ENCODE results near the gene HCFC2. TPM values are rescaled to one million over a fixed set of nuclear protein-coding genes. Genes with fewer than 3 reads are reported as not detected.

Gene HCFC2
- total RNA-seq, 1 donor from 2014 or later = 10.3 TPM

DNA sequence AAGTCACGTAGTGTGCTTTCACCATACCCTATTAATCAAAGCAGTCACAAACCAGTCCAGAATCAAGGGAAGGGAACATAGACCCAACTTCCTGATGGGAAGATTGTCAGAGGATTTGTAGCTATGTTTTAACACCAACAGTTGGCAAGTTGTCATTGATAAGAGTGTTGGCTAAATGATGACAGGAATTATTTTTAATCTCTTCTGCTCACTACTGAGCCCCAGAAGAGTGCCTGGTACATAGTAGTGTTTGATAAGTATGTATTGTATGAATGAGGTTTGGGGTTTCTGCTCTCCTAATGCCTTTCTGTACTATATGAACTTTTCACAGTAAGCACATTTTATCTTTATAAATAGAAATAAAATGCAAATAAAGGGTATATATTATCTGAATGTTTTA lies 14.7 kb downstream of the HCFC2 start:
- no peaks in the 10 kb centered on the region for H3K27me3 ChIP-seq (ENCODE audit: insufficient read depth, low read length)
- FAIRE-seq = no peak
- no peak overlapping the region for H2AFZ ChIP-seq (ENCODE audit: low read depth, low read length)
- no peak overlapping the region for H3K27ac Mint-ChIP-seq (ENCODE audit: unreplicated experiment)
- H3K4me1 ChIP-seq (ENCODE audit: insufficient read depth, low read length) = no peaks in the 10 kb centered on the region
- TF ChIP-seq, protein P1, sequence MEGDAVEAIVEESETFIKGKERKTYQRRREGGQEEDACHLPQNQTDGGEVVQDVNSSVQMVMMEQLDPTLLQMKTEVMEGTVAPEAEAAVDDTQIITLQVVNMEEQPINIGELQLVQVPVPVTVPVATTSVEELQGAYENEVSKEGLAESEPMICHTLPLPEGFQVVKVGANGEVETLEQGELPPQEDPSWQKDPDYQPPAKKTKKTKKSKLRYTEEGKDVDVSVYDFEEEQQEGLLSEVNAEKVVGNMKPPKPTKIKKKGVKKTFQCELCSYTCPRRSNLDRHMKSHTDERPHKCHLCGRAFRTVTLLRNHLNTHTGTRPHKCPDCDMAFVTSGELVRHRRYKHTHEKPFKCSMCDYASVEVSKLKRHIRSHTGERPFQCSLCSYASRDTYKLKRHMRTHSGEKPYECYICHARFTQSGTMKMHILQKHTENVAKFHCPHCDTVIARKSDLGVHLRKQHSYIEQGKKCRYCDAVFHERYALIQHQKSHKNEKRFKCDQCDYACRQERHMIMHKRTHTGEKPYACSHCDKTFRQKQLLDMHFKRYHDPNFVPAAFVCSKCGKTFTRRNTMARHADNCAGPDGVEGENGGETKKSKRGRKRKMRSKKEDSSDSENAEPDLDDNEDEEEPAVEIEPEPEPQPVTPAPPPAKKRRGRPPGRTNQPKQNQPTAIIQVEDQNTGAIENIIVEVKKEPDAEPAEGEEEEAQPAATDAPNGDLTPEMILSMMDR (IDR thresholded peaks at IDR 0.05; ENCODE audit: insufficient read depth, low read depth, low read length) = no peak
- no peak for TF ChIP-seq EZH2 (IDR thresholded peaks at IDR 0.05; ENCODE audit: insufficient read depth, low read length)
- H3K9me3 Mint-ChIP-seq (ENCODE audit: unreplicated experiment) = no peaks in the 10 kb centered on the region
- peaks cover 24% of the 10 kb centered on the region for H3K36me3 ChIP-seq (ENCODE audit: insufficient read depth, low read length)
- H3K9me3 ChIP-seq (ENCODE audit: insufficient read depth, low read depth, low read length) = no peaks in the 10 kb centered on the region
- H3K27ac ChIP-seq (ENCODE audit: low read depth, low read length) = no peak overlapping the region
- peaks cover 22% of the 10 kb centered on the region for H3K79me2 ChIP-seq (ENCODE audit: insufficient read depth, low read length)
- H3K4me1 Mint-ChIP-seq (ENCODE audit: low read depth, unreplicated experiment) = no peaks in the 10 kb centered on the region
- peaks cover 10% of the 10 kb centered on the region for H3K36me3 Mint-ChIP-seq (ENCODE audit: low read depth, unreplicated experiment)
- H4K20me1 ChIP-seq (ENCODE audit: insufficient read depth, low read length) = peaks cover 9% of the 10 kb centered on the region
- H3K4me3 Mint-ChIP-seq (ENCODE audit: unreplicated experiment) = no peak overlapping the region
- no peak overlapping the region for H3K4me3 ChIP-seq (ENCODE audit: insufficient read depth, low read depth, low read length)
- H3K27me3 Mint-ChIP-seq (ENCODE audit: low read depth, unreplicated experiment) = no peaks in the 10 kb centered on the region
- no peak for DNase-seq (ENCODE audit: low read depth)
- H3K9ac ChIP-seq (ENCODE audit: low read length) = no peak overlapping the region
- H3K4me2 ChIP-seq (ENCODE audit: low read length) = no peak overlapping the region

DNA sequence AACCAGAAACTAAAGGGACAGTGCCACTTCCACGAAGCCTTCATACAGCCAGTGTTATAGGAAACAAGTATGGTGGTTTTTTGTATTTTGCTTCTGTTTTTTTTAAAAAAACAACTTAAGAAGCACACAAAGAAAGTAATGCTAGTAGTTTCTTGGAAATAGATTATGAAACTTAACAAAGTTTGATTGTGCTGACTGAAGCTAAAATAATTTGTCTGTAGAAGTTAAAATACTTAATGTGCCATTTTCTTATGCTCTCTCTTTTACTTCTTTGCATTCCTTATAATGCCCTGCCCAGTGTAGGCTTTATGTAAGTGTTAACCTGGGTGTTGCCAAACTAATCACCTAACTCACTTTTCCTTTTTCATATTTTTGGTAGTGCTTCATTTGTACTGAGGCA lies 16.4 kb downstream of the HCFC2 start:
- Histone ChIP-seq H3K27me3 (ENCODE audit: insufficient read depth, low read length) (no peaks in the 10 kb centered on the region), H4K20me1 (ENCODE audit: insufficient read depth, low read length) (peaks cover 9% of the 10 kb centered on the region), H3K4me3 (ENCODE audit: insufficient read depth, low read depth, low read length) (no peak overlapping the region), H3K4me2 (ENCODE audit: low read length) (no peak overlapping the region), H2AFZ (ENCODE audit: low read depth, low read length) (no peak overlapping the region), H3K9me3 (ENCODE audit: insufficient read depth, low read depth, low read length) (no peaks in the 10 kb centered on the region), H3K36me3 (ENCODE audit: insufficient read depth, low read length) (peaks cover 22% of the 10 kb centered on the region), H3K27ac (ENCODE audit: low read depth, low read length) (no peak overlapping the region), H3K4me1 (ENCODE audit: insufficient read depth, low read length) (no peaks in the 10 kb centered on the region), H3K9ac (ENCODE audit: low read length) (no peak overlapping the region), H3K79me2 (ENCODE audit: insufficient read depth, low read length) (peaks cover 16% of the 10 kb centered on the region)
- no peak for FAIRE-seq
- Mint-ChIP-seq H3K9me3 (ENCODE audit: unreplicated experiment) (no peaks in the 10 kb centered on the region), H3K4me1 (ENCODE audit: low read depth, unreplicated experiment) (no peaks in the 10 kb centered on the region), H3K27ac (ENCODE audit: unreplicated experiment) (no peak overlapping the region), H3K27me3 (ENCODE audit: low read depth, unreplicated experiment) (no peaks in the 10 kb centered on the region), H3K4me3 (ENCODE audit: unreplicated experiment) (no peak overlapping the region), H3K36me3 (ENCODE audit: low read depth, unreplicated experiment) (peaks cover 10% of the 10 kb centered on the region)
- TF ChIP-seq EZH2 (IDR thresholded peaks at IDR 0.05; ENCODE audit: insufficient read depth, low read length) = no peak
- DNase-seq (ENCODE audit: low read depth) = no peak

DNA sequence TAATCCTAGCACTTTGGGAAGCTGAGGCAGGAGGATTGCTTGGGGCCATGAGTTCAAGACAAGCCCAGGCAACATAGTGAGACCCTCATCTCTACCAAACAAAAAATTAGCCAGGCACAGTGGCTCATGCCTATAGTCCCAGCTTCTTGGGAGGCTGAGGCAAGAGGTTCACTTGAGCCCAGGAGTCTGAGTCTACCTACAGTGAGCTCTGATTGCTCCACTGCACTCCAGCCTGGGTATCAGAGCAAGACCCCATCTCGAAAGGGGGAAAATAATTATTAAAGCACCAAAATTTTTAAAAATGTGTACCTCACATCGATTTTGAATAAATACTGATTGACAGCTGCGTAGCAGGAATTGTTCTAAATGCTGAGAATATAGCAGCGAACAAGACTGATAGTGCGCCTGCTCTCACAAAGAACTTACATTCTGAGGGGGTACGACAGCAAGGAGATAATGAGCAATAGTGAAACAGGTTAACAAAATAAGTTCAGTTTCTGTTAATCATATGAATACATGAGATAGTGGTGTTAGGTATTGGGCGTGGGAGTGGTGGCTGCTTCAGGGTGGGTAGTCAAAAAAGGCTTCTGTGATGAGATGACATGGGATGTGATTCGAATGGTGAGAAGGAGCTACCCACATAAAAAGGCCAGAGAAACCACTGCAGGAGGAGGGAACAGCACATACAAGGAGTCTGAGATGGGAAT lies 19.6 kb downstream of the HCFC2 start:
- no peak for FAIRE-seq

More for the DNA sequence above, 19.6 kb downstream of the HCFC2 start:
- Mint-ChIP-seq H3K36me3 (ENCODE audit: low read depth, unreplicated experiment) (peaks cover 4% of the 10 kb centered on the region), H3K4me3 (ENCODE audit: unreplicated experiment) (no peak overlapping the region), H3K27me3 (ENCODE audit: low read depth, unreplicated experiment) (no peaks in the 10 kb centered on the region), H3K9me3 (ENCODE audit: unreplicated experiment) (no peaks in the 10 kb centered on the region), H3K4me1 (ENCODE audit: low read depth, unreplicated experiment) (no peaks in the 10 kb centered on the region), H3K27ac (ENCODE audit: unreplicated experiment) (no peak overlapping the region)
- Histone ChIP-seq H3K4me3 (ENCODE audit: insufficient read depth, low read depth, low read length) (no peak overlapping the region), H3K27ac (ENCODE audit: low read depth, low read length) (no peak overlapping the region), H3K4me1 (ENCODE audit: insufficient read depth, low read length) (no peaks in the 10 kb centered on the region), H3K9ac (ENCODE audit: low read length) (no peak overlapping the region), H3K79me2 (ENCODE audit: insufficient read depth, low read length) (peaks cover 2% of the 10 kb centered on the region), H3K36me3 (ENCODE audit: insufficient read depth, low read length) (peaks cover 36% of the 10 kb centered on the region), H3K27me3 (ENCODE audit: insufficient read depth, low read length) (no peaks in the 10 kb centered on the region), H3K9me3 (ENCODE audit: insufficient read depth, low read depth, low read length) (no peaks in the 10 kb centered on the region), H2AFZ (ENCODE audit: low read depth, low read length) (no peak overlapping the region), H4K20me1 (ENCODE audit: insufficient read depth, low read length) (peaks cover 2% of the 10 kb centered on the region), H3K4me2 (ENCODE audit: low read length) (no peak overlapping the region)
- no peak for DNase-seq (ENCODE audit: low read depth)
- TF ChIP-seq EZH2 (IDR thresholded peaks at IDR 0.05; ENCODE audit: insufficient read depth, low read length) = no peak
- TF ChIP-seq, protein P1 (IDR thresholded peaks at IDR 0.05; ENCODE audit: insufficient read depth, low read depth, low read length) = no peak

All from astrocyte (in vitro differentiated cells and primary cell).